A549 (cell line): ENCODE measurements around the gene ABL1. TPM values are rescaled to one million over a fixed set of nuclear protein-coding genes. Genes with fewer than 3 reads are reported as not detected.

Experiments used
- ATAC-seq, 2 experiments: fragments of 200-7000 bp in 1 of 2; fragments of >200 bp in 1 of 2; cut with Nextera tagmentation in 1 of 2; cut with Tn5 transposase in 1 of 2; 3 replicates each; pipeline versions ENCODE4 v1.8.0 to v1.9.1; 2018 to 2020; ENCODE audit warnings: mild to moderate bottlenecking in 1 of 2, moderate library complexity in 1 of 2
- CTCF ChIA-PET: fragments of 300-600 bp; sonication (Branson Sonifier 250); formaldehyde crosslinking; extraction: SDS; loops from one replicate; lab custom pipeline; 2021; ENCODE audit warnings: antibody characterized with exemption, inconsistent platforms; lab: Yijun Ruan, JAX
- POLR2A ChIA-PET: fragments of 350-600 bp; formaldehyde crosslinking; extraction: SDS; loops from one replicate; lab custom pipeline; 2021; ENCODE audit warnings: antibody characterized with exemption, inconsistent platforms; lab: Yijun Ruan, JAX
- DNase-seq, 2 experiments: peaks; one replicate each; pipeline versions ENCODE4 v3.0.0 to v3.0.0-alpha.2; 2011 to 2016; ENCODE audit warnings: low read depth in 1 of 2, low spot score in 1 of 2
- FAIRE-seq: peaks from 2 replicates; lab custom pipeline; 2011; peaks lifted over from hg19 to GRCh38; lab: Jason Lieb, UNC
- H3K27ac ChIP-seq, 2 experiments: fragments of >200 bp; sonication (Bioruptor Twin); formaldehyde crosslinking; 3 replicates each; pipeline ENCODE4 v1.5.1; 2016 to 2017
- H3K4me1 ChIP-seq: fragments of >200 bp; sonication (Bioruptor Twin); formaldehyde crosslinking; 3 replicates; pipeline ENCODE4 v1.6.1; 2016
- H3K4me2 ChIP-seq: fragments of >200 bp; sonication (Bioruptor Twin); formaldehyde crosslinking; 3 replicates; pipeline ENCODE4 v1.6.1; 2016
- H3K4me3 ChIP-seq: fragments of >200 bp; sonication (Bioruptor Twin); formaldehyde crosslinking; 3 replicates; pipeline ENCODE4 v1.5.1; 2016
- H3K9me3 ChIP-seq: fragments of >200 bp; sonication (Bioruptor Twin); formaldehyde crosslinking; 3 replicates; pipeline ENCODE4 v1.6.1; 2016
- CEBPB ChIP-seq, 2 experiments: fragments of >200 bp in 1 of 2; sonication (Bioruptor Twin) in 1 of 2; formaldehyde crosslinking in 1 of 2; IDR thresholded peaks; 2 replicates each; pipeline ENCODE4 v1.6.1; 2012 to 2016
- CHD2 ChIP-seq: fragments of 150-350 bp; IDR thresholded peaks from 2 replicates; pipeline ENCODE4 v1.6.1; 2014; ENCODE audit warnings: low read length; ENCODE audit not compliant: partially characterized antibody
- CTCF ChIP-seq: fragments of >200 bp; sonication (Bioruptor Twin); formaldehyde crosslinking; IDR thresholded peaks from 3 replicates; pipeline ENCODE4 v1.5.1; 2016
- EHF ChIP-seq: fragments of 250-450 bp; sonication (Bioruptor Pico); IDR thresholded peaks from 2 replicates; pipeline ENCODE4 v1.5.0; 2020; ENCODE audit warnings: mild to moderate bottlenecking
- EP300 ChIP-seq, 2 experiments: fragments of >200 bp; sonication (Bioruptor Twin); formaldehyde crosslinking; IDR thresholded peaks; 2 replicates in 1 of 2; 3 replicates in 1 of 2; pipeline ENCODE4 v1.6.1; 2016 to 2017
- FOSL2 ChIP-seq, 2 experiments: fragments of 450-650 bp in 1 of 2; fragments of >200 bp in 1 of 2; sonication (Bioruptor Twin) in 1 of 2; formaldehyde crosslinking; IDR thresholded peaks; 2 replicates each; pipeline versions ENCODE4 v1.5.0 to v1.6.1; 2016 to 2020; ENCODE audit warnings: mild to moderate bottlenecking in 1 of 2, moderate library complexity in 1 of 2
- FOXS1 ChIP-seq: fragments of 250-450 bp; sonication (Bioruptor Pico); IDR thresholded peaks from 2 replicates; pipeline ENCODE4 v1.5.0; 2020; ENCODE audit warnings: mild to moderate bottlenecking, moderate library complexity
- HES2 ChIP-seq: fragments of >200 bp; sonication (Bioruptor Twin); formaldehyde crosslinking; IDR thresholded peaks from 2 replicates; pipeline ENCODE4 v1.6.1; 2016
- HOXB5 ChIP-seq: fragments of 250-450 bp; sonication (Bioruptor Pico); IDR thresholded peaks from 2 replicates; pipeline ENCODE4 v1.5.0; 2020; ENCODE audit warnings: mild to moderate bottlenecking, moderate library complexity
- KDM1A ChIP-seq: fragments of 200-600 bp; sonication (generic); IDR thresholded peaks from 2 replicates; pipeline ENCODE4 v1.6.1; 2016; ENCODE audit warnings: low read depth, mild to moderate bottlenecking
- MAZ ChIP-seq: fragments of 150-350 bp; IDR thresholded peaks from 2 replicates; pipeline ENCODE4 v1.6.1; 2014; ENCODE audit warnings: antibody characterized with exemption, low read depth, low read length, borderline replicate concordance
- MYC ChIP-seq: IDR thresholded peaks from 2 replicates; pipeline ENCODE4 v1.6.1; 2012; ENCODE audit warnings: mild to moderate bottlenecking, inconsistent platforms, low read length, improper control_type of control experiment, borderline replicate concordance
- NR3C1 ChIP-seq: fragments of >200 bp; sonication (Bioruptor Twin); formaldehyde crosslinking; IDR thresholded peaks from 3 replicates; pipeline ENCODE4 v1.6.1; 2017
- RAD21 ChIP-seq, 2 experiments: fragments of >200 bp in 1 of 2; sonication (Bioruptor Twin) in 1 of 2; formaldehyde crosslinking in 1 of 2; IDR thresholded peaks in 1 of 2; conservative IDR thresholded peaks in 1 of 2; 2 replicates in 1 of 2; 3 replicates in 1 of 2; pipeline ENCODE4 v1.6.1; 2012 to 2018; ENCODE audit warnings: inconsistent platforms in 1 of 2
- RARB ChIP-seq: fragments of 250-450 bp; sonication (Bioruptor Pico); IDR thresholded peaks from 2 replicates; pipeline ENCODE4 v1.8.0; 2021; ENCODE audit warnings: mild to moderate bottlenecking, moderate library complexity
- TFCP2L1 ChIP-seq: fragments of 250-450 bp; sonication (Bioruptor Pico); IDR thresholded peaks from 2 replicates; pipeline ENCODE4 v1.5.0; 2021; ENCODE audit warnings: mild to moderate bottlenecking
- ZNF302 ChIP-seq: fragments of 250-450 bp; sonication (Bioruptor Pico); IDR thresholded peaks from 2 replicates; pipeline ENCODE4 v1.9.0; 2021; ENCODE audit warnings: inconsistent platforms, mild to moderate bottlenecking, moderate library complexity
- WGBS: methylation state at CpG from one replicate; pipeline ENCODE4 v1.1.6; 2017; ENCODE audit errors: missing lambda C conversion rate; 5-methylcytosine and 5-hydroxymethylcytosine counted together
- polyA plus RNA-seq, 4 experiments: library from polyadenylated mRNA; depleted of rRNA in 3 of 4; stranded (reverse); fragments of >200 nt; fragmentation: RNase III in 1 of 4; extraction: RNeasy Plus Mini Kit Qiagen cat#74134 plus additional on column Dnase treatment in 1 of 4; gene quantifications; 2 replicates in 3 of 4; 3 replicates in 1 of 4; pipeline ENCODE4 v1.2.3, GENCODE V29; 2011 to 2017

Gene ABL1
- polyA plus RNA-seq, 2 of the 4 experiments (the other 2 are of a cell fraction) = 26.5 to 32.4 TPM

- FAIRE-seq (no peak), ATAC-seq (no peak), DNase-seq (no peak)
- ChIA-PET CTCF (interaction anchor here (0.6 to 1.6 kb wide), 11 partner anchors 8 to 191 kb away, joined by 3 to 6 read pairs (median 3); partner anchors contain the start of gene QRFP), POLR2A (no interaction called here)
- Histone ChIP-seq H3K4me3 (no peak overlapping the region), H3K4me1 (no peaks in the 10 kb centered on the region), H3K27ac (no peak overlapping the region), H3K4me2 (no peak overlapping the region), H3K9me3 (no peaks in the 10 kb centered on the region)
- WGBS = 82% methylated on average over 46 of the region's 48 CpGs
- no peak for TF ChIP-seq HES2
- no peak for TF ChIP-seq FOSL2 (IDR thresholded peaks at IDR 0.05)
- no peak for TF ChIP-seq FOSL2 (CRISPR knock-in tag; IDR thresholded peaks at IDR 0.05)
- TF ChIP-seq CHD2 = no peak
- no peak for TF ChIP-seq NR3C1
- TF ChIP-seq CTCF = no peak
- no peak for TF ChIP-seq HOXB5 (CRISPR knock-in tag)
- no peak for TF ChIP-seq RAD21 (conservative IDR thresholded peaks at IDR 0.05 in 1 of 2, IDR thresholded peaks at IDR 0.05 in 1 of 2)
- no peak for TF ChIP-seq TFCP2L1 (CRISPR knock-in tag)
- no peak for TF ChIP-seq FOXS1
- no peak for TF ChIP-seq EP300 (IDR thresholded peaks at IDR 0.05)
- no peak for TF ChIP-seq RARB (CRISPR knock-in tag)
- no peak for TF ChIP-seq CEBPB (IDR thresholded peaks at IDR 0.05)
- no peak for TF ChIP-seq MYC
- TF ChIP-seq EHF = no peak
- TF ChIP-seq KDM1A = no peak
- no peak for TF ChIP-seq MAZ
- TF ChIP-seq ZNF302 = no peak
Measured at GRCh38 chr9:130904070-130905044, 69.3 kb downstream of the ABL1 start.

GRCh38 chr9:130905125-130905901, 70.3 kb downstream of the ABL1 start:
- ChIA-PET POLR2A (no interaction called here), CTCF (interaction anchor here (0.7 to 1.6 kb wide), 10 partner anchors 9 to 149 kb away, joined by 3 to 6 read pairs (median 4); partner anchors contain the start of gene QRFP)
- no peak for ATAC-seq
- no peak overlapping the region for H3K4me2 ChIP-seq
- no peak overlapping the region for H3K4me3 ChIP-seq
- no peak overlapping the region for H3K27ac ChIP-seq
- FAIRE-seq = no peak
- DNase-seq = no peak
- no peaks in the 10 kb centered on the region for H3K4me1 ChIP-seq
- no peaks in the 10 kb centered on the region for H3K9me3 ChIP-seq
- WGBS = 81% methylated on average over 15 of the region's 24 CpGs
- no peak for TF ChIP-seq CHD2
- no peak for TF ChIP-seq KDM1A
